Activated CD8-positive, alpha-beta T cell treated with anti-CD3 and anti-CD28 coated beads for 36 hours (primary cell): ENCODE results near the gene RALGAPB. TPM values are rescaled to one million over a fixed set of nuclear protein-coding genes. Genes with fewer than 3 reads are reported as not detected.

ENCODE experiments used
- ATAC-seq: fragments of 200-7000 bp; cut with Tn5 transposase; one replicate; pipeline ENCODE4 v1.10.0; 2021; ENCODE audit warnings: mild to moderate bottlenecking, moderate library complexity
- CTCF ChIA-PET: fragments of 350-600 bp; sonication (Branson Sonifier 250); formaldehyde crosslinking; loops from one replicate; lab custom pipeline; 2021; ENCODE audit warnings: antibody characterized with exemption; lab: Charles Lee
- POLR2A ChIA-PET: fragments of 350-600 bp; sonication (Branson Sonifier 250); formaldehyde crosslinking; loops from one replicate; lab custom pipeline; 2021; ENCODE audit warnings: antibody characterized with exemption; lab: Charles Lee
- DNase-seq: peaks from one replicate; pipeline ENCODE4 v3.0.0-alpha.2; 2020
- H3K27ac Mint-ChIP-seq: one replicate; pipeline ENCODE4 v1.8.0; 2021; ENCODE audit warnings: mild to moderate bottlenecking, mixed read lengths
- H3K27me3 Mint-ChIP-seq: one replicate; pipeline ENCODE4 v1.8.0; 2021; ENCODE audit warnings: mixed read lengths
- H3K36me3 Mint-ChIP-seq: one replicate; pipeline ENCODE4 v1.8.0; 2021; ENCODE audit warnings: low read depth, mixed read lengths
- H3K4me1 Mint-ChIP-seq: one replicate; pipeline ENCODE4 v1.8.0; 2021; ENCODE audit warnings: low read depth, mixed read lengths
- H3K4me3 Mint-ChIP-seq: one replicate; pipeline ENCODE4 v1.8.0; 2021; ENCODE audit warnings: mild to moderate bottlenecking, moderate library complexity, mixed read lengths
- H3K9me3 Mint-ChIP-seq: one replicate; pipeline ENCODE4 v1.8.0; 2021; ENCODE audit warnings: mixed read lengths
- CTCF ChIP-seq: fragments of 200-600 bp; IDR thresholded peaks from one replicate; pipeline ENCODE4 v1.8.0; 2022; ENCODE audit warnings: antibody characterized with exemption, mild to moderate bottlenecking
- intact Hi-C: fragments of 100-400 bp; cut with micrococcal nuclease; formaldehyde crosslinking; loops from one replicate; pipeline ENCODE4 v1.10.0; 2022
- total RNA-seq, 2 experiments: library from RNA; stranded (reverse); gene quantifications; one replicate each; pipeline ENCODE4 v1.2.3, GENCODE V29; 2021

RALGAPB gene
- total RNA-seq, 2 experiments from 2014 or later = 19.8 to 21.3 TPM

GRCh38 chr20:38477747-38478146 lies 5.1 kb downstream of the RALGAPB start:
- DNase-seq (no peak), ATAC-seq (no peak)
- no peak overlapping the region for H3K27ac Mint-ChIP-seq
- CTCF ChIA-PET = interaction anchor here (0.6 to 1.6 kb wide), 3 partner anchors 12 to 32 kb away, joined by 3 to 6 read pairs (median 3); no protein-coding TSS in a partner anchor
- peaks cover 11% of the 10 kb centered on the region for H3K36me3 Mint-ChIP-seq
- no peak overlapping the region for H3K4me3 Mint-ChIP-seq
- peaks cover 54% of the 10 kb centered on the region for H3K4me1 Mint-ChIP-seq
- POLR2A ChIA-PET = interaction anchor here (1.1 to 2.4 kb wide), 2 partner anchors 43 to 45 kb away, joined by 3 to 13 read pairs; partner anchors contain the start of gene SNHG17
- no peaks in the 10 kb centered on the region for H3K9me3 Mint-ChIP-seq
- intact Hi-C loops = no loop called here
- no peak for TF ChIP-seq CTCF
- H3K27me3 Mint-ChIP-seq = no peaks in the 10 kb centered on the region

- H3K9me3 Mint-ChIP-seq = no peaks in the 10 kb centered on the region
- no peaks in the 10 kb centered on the region for H3K27me3 Mint-ChIP-seq
- POLR2A ChIA-PET = no interaction called here
- CTCF ChIA-PET = interaction anchor here (1.6 kb wide), 1 partner anchor 12 kb away, joined by 3 read pairs; no protein-coding TSS in a partner anchor
- DNase-seq (no peak), ATAC-seq (no peak)
- peaks cover 43% of the 10 kb centered on the region for H3K4me1 Mint-ChIP-seq
- intact Hi-C loops = no loop called here
- no peak overlapping the region for H3K27ac Mint-ChIP-seq
- peaks cover 11% of the 10 kb centered on the region for H3K36me3 Mint-ChIP-seq
- TF ChIP-seq CTCF = no peak
- no peak overlapping the region for H3K4me3 Mint-ChIP-seq
Observed at GRCh38 chr20:38479596-38479995, 7.0 kb downstream of the RALGAPB start.

GRCh38 chr20:38485041-38485440 lies 12.4 kb downstream of the RALGAPB start:
- H3K4me1 Mint-ChIP-seq = peaks cover 8% of the 10 kb centered on the region
- ChIA-PET CTCF (interaction anchor here (1.2 to 1.5 kb wide), 2 partner anchors 38 to 39 kb away, joined by 3 to 4 read pairs; no protein-coding TSS in a partner anchor), POLR2A (interaction anchor here (1.0 kb wide), 1 partner anchor 12 kb away, joined by 3 read pairs; the partner anchor contains the start of gene RALGAPB)
- H3K9me3 Mint-ChIP-seq = no peaks in the 10 kb centered on the region
- DNase-seq (no peak), ATAC-seq (no peak)
- H3K4me3 Mint-ChIP-seq = no peak overlapping the region
- TF ChIP-seq CTCF = no peak
- intact Hi-C loops = no loop called here
- no peak overlapping the region for H3K27ac Mint-ChIP-seq
- H3K36me3 Mint-ChIP-seq = peaks cover 19% of the 10 kb centered on the region
- H3K27me3 Mint-ChIP-seq = no peaks in the 10 kb centered on the region

- Mint-ChIP-seq H3K27me3 (no peaks in the 10 kb centered on the region), H3K27ac (no peak overlapping the region), H3K4me3 (no peak overlapping the region), H3K9me3 (no peaks in the 10 kb centered on the region), H3K4me1 (peaks cover 2% of the 10 kb centered on the region), H3K36me3 (peaks cover 30% of the 10 kb centered on the region)
- ChIA-PET CTCF (interaction anchor here (2.4 kb wide), 1 partner anchor 16 kb away, joined by 6 read pairs; the partner anchor contains the start of gene RALGAPB), POLR2A (interaction anchor here (1.0 kb wide), 1 partner anchor 54 kb away, joined by 3 read pairs; the partner anchor contains the start of gene SNHG17)
- no peak for ATAC-seq
- DNase-seq = no peak
- no peak for TF ChIP-seq CTCF
- intact Hi-C loops = no loop called here
Observed at GRCh38 chr20:38489181-38489580, 16.5 kb downstream of the RALGAPB start.

GRCh38 chr20:38497246-38497935 lies 24.7 kb downstream of the RALGAPB start:
- POLR2A ChIA-PET = no interaction called here

More at GRCh38 chr20:38497246-38497935, 24.7 kb downstream of the RALGAPB start:
- CTCF ChIA-PET = no interaction called here
- no peaks in the 10 kb centered on the region for H3K27me3 Mint-ChIP-seq
- intact Hi-C loops = no loop called here
- ATAC-seq (no peak), DNase-seq (no peak)
- H3K9me3 Mint-ChIP-seq = no peaks in the 10 kb centered on the region
- H3K27ac Mint-ChIP-seq = no peak overlapping the region
- no peak overlapping the region for H3K4me3 Mint-ChIP-seq
- H3K4me1 Mint-ChIP-seq = peaks cover 5% of the 10 kb centered on the region
- H3K36me3 Mint-ChIP-seq = peaks cover 42% of the 10 kb centered on the region
- no peak for TF ChIP-seq CTCF
